Measurements from ENCODE around the gene CFAP161. TPM values are rescaled to one million over a fixed set of nuclear protein-coding genes. Genes with fewer than 3 reads are reported as not detected.

Gene CFAP161
- total RNA-seq, 1 experiment from 2014 or later, result 2.7 TPM

GRCh38 chr15:81175496-81175895, 41.4 kb downstream of the CFAP161 start:
- CTCF ChIA-PET, result no interaction called here
- H3K9me3 ChIP-seq (ENCODE audit: control insufficient read depth, insufficient read depth, low read depth, low read length), result no peaks in the 10 kb centered on the region

DNA sequence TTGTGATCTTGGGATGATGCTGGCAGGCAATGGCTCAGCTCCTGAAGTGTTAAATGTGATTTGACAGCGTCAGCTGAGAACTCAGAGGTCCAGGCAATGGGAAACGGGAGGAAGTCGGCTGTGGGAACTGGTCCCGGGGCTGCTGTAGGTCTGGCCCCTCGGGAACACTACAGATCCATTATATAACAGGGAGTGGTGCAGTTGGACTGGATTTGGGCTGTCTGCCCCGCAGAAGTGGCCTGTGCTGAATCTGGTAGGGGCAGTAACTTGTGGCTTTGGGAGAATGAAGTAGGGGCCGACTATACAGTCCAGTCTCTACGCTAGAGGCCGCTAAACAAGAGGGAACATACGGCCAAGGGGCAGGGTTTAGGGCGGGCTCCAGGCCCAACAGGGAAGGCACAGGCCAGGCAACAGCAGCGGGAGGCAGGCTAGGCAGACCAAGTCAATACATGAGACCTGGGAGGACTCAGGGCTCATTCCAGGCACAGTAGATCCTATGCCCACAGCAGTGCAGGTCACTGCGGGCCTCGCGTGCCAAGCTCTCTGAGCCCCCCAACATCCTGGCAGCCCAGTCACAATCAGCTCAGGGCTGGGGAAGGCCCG, 42.3 kb downstream of the CFAP161 start:
- in situ Hi-C loops (cut with HindIII; ENCODE audit: low pct_unique_long_range_greater_than_20kb, low sequenced_read_pairs) (no loop called here), intact Hi-C loops (cut with micrococcal nuclease; ENCODE audit: unreplicated experiment) (no loop called here)
- Histone ChIP-seq H3K9me3 (ENCODE audit: control insufficient read depth, insufficient read depth, low read depth, low read length) (no peaks in the 10 kb centered on the region), H3K4me1 (ENCODE audit: control insufficient read depth, insufficient read depth, low read length) (no peaks in the 10 kb centered on the region), H3K27ac (ENCODE audit: low read length) (no peak overlapping the region), H3K27me3 (ENCODE audit: control insufficient read depth, insufficient read depth, low read length) (no peaks in the 10 kb centered on the region; the same call in none of the 2 replicates), H3K4me3 (ENCODE audit: low read depth in 2 of 2, low read length in 2 of 2) (no peak overlapping the region), H3K36me3 (ENCODE audit: control insufficient read depth, insufficient read depth, low read length) (no peaks in the 10 kb centered on the region)
- no peak for DNase-seq (ENCODE audit: low read depth, low spot score)
- CTCF ChIA-PET, result no interaction called here
- BruUV-seq (replicated peaks), result no TSS peak
- TF ChIP-seq SIN3A (IDR thresholded peaks at IDR 0.05; ENCODE audit: borderline replicate concordance, insufficient read depth, low read depth, low read length) (no peak), REST (IDR thresholded peaks at IDR 0.05; ENCODE audit: insufficient read depth in 1 of 2, low read depth in 2 of 2, low read length in 1 of 2) (no peak), CTCF (IDR thresholded peaks at IDR 0.05) (no peak)
- POLR2A ChIA-PET, result no interaction called here
- no peak; the same call in 1 of the 2 replicates for ATAC-seq

More at GRCh38 chr15:81175496-81175895, 41.4 kb downstream of the CFAP161 start:
- Histone ChIP-seq H3K27ac (ENCODE audit: low read length) (no peak overlapping the region), H3K36me3 (ENCODE audit: control insufficient read depth, insufficient read depth, low read length) (no peaks in the 10 kb centered on the region), H3K4me1 (ENCODE audit: control insufficient read depth, insufficient read depth, low read length) (no peaks in the 10 kb centered on the region), H3K27me3 (ENCODE audit: control insufficient read depth, insufficient read depth, low read length) (no peaks in the 10 kb centered on the region; the same call in none of the 2 replicates), H3K4me3 (ENCODE audit: low read depth in 2 of 2, low read length in 2 of 2) (no peak overlapping the region)
- intact Hi-C loops (cut with micrococcal nuclease; ENCODE audit: unreplicated experiment) (no loop called here), in situ Hi-C loops (cut with HindIII; ENCODE audit: low pct_unique_long_range_greater_than_20kb, low sequenced_read_pairs) (no loop called here)
- ATAC-seq, result no peak
- DNase-seq (ENCODE audit: low read depth, low spot score), result no peak
- POLR2A ChIA-PET, result no interaction called here
- no TSS peak for BruUV-seq (replicated peaks)
- TF ChIP-seq REST (IDR thresholded peaks at IDR 0.05; ENCODE audit: insufficient read depth in 1 of 2, low read depth in 2 of 2, low read length in 1 of 2) (no peak), TCF7L2 (IDR thresholded peaks at IDR 0.05; ENCODE audit: low read depth, low read length) (no peak), POLR2AphosphoS5 (IDR thresholded peaks at IDR 0.05; ENCODE audit: low read depth, low read length) (no peak), SIN3A (IDR thresholded peaks at IDR 0.05; ENCODE audit: borderline replicate concordance, insufficient read depth, low read depth, low read length) (no peak), CTCF (IDR thresholded peaks at IDR 0.05) (no peak)
